Activated CD4-positive, alpha-beta T cell treated with anti-CD3 and anti-CD28 coated beads, Interleukin-2, amount 50 U/mL, for 4 hours (primary cell): ENCODE measurements around the gene MAP3K21.

ENCODE experiments used
- DNase-seq, 2 experiments: peaks; one replicate each; pipeline ENCODE4 v3.0.0-alpha.2; 2020

MAP3K21 gene

GRCh38 chr1:233390842-233391737 lies 63.6 kb downstream of the MAP3K21 start:
- no peak for DNase-seq

- DNase-seq = no peak
Observed at GRCh38 chr1:233393084-233393840, 65.7 kb downstream of the MAP3K21 start.

GRCh38 chr1:233393926-233394680 lies 66.6 kb downstream of the MAP3K21 start:
- DNase-seq = no peak

- no peak for DNase-seq
Observed at GRCh38 chr1:233394860-233395717, 67.6 kb downstream of the MAP3K21 start.

GRCh38 chr1:233395863-233396646 lies 68.5 kb downstream of the MAP3K21 start:
- no peak for DNase-seq

- no peak for DNase-seq
Observed at GRCh38 chr1:233406339-233406960, 78.9 kb downstream of the MAP3K21 start.

GRCh38 chr1:233406994-233407631 lies 79.6 kb downstream of the MAP3K21 start:
- DNase-seq = no peak

GRCh38 chr1:233409540-233409939 lies 82.0 kb downstream of the MAP3K21 start:
- DNase-seq = no peak

GRCh38 chr1:233410906-233411305 lies 83.4 kb downstream of the MAP3K21 start:
- DNase-seq = no peak

- no peak for DNase-seq
Observed at GRCh38 chr1:233412812-233413211, 85.3 kb downstream of the MAP3K21 start.

GRCh38 chr1:233421293-233421692 lies 93.8 kb downstream of the MAP3K21 start:
- DNase-seq = no peak

- DNase-seq = no peak
Observed at GRCh38 chr1:233424779-233425178, 97.3 kb downstream of the MAP3K21 start.

GRCh38 chr1:233427907-233428306 lies 100.4 kb downstream of the MAP3K21 start:
- DNase-seq = no peak

- no peak for DNase-seq
Observed at GRCh38 chr1:233431753-233432403, 104.4 kb downstream of the MAP3K21 start.

GRCh38 chr1:233432916-233433315 lies 105.4 kb downstream of the MAP3K21 start:
- DNase-seq = no peak

GRCh38 chr1:233433436-233434210 lies 106.1 kb downstream of the MAP3K21 start:
- no peak for DNase-seq
